Measurements from ENCODE around the gene GALR3.
"Not testable (repeated sequence)": the region's sequence is repeated elsewhere in the genome, so short reads cannot be mapped to it uniquely, and the experiment has no call there.

The GALR3 gene, protein sequence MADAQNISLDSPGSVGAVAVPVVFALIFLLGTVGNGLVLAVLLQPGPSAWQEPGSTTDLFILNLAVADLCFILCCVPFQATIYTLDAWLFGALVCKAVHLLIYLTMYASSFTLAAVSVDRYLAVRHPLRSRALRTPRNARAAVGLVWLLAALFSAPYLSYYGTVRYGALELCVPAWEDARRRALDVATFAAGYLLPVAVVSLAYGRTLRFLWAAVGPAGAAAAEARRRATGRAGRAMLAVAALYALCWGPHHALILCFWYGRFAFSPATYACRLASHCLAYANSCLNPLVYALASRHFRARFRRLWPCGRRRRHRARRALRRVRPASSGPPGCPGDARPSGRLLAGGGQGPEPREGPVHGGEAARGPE

DNA sequence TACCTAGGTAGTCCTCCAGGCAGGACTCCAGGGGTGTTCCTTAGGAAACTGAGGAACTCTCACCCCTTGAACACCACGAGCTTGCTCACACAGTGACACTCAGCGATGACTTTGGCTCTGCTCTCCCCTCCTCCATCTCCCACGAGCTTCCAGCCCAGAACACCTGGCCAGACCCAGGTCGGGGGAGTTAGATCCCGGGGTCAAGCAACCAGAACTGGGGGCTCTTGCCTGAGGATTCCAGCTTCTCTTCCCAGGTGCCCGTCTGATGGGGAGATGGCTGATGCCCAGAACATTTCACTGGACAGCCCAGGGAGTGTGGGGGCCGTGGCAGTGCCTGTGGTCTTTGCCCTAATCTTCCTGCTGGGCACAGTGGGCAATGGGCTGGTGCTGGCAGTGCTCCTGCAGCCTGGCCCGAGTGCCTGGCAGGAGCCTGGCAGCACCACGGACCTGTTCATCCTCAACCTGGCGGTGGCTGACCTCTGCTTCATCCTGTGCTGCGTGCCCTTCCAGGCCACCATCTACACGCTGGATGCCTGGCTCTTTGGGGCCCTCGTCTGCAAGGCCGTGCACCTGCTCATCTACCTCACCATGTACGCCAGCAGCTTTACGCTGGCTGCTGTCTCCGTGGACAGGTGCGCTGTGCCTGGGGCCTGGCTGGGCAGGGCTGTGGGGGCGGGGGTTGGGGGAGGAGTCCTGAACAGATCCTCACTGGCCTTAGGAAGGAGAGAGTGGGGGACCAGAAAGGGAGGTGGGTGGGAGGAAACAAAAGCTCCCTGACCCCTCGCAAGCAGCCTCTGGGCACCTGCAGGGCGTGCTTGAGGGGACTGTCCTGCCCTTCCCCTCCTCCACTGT is at the start of gene GALR3:
Gene GALR3, plus strand, starts transcription at position 249 of the 852 bp plus-strand sequence. Its CDS starts 25 bp downstream, at position 274.
- DNase-seq: no peak

DNA sequence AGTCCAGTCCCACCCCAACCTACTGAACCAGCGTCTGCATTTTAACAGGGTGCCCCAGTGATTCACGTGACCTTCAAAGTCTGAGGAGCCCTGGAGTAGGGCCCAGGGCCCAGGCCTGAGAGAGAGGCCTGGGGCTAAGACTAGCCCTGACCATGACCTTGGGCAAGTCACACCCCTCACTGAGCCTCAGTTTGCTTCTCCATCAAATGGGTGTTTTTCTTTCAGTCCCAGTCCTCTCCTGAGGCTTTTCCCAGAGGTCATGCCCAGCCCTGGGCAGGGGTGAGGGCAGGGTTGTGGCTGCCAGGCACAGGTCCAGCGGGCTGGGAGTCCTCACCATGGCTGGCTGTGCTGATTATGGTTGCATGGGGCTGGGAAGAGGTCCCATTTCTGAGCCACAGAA is 48.5 kb upstream of the GALR3 start:
- DNase-seq: no peak

DNA sequence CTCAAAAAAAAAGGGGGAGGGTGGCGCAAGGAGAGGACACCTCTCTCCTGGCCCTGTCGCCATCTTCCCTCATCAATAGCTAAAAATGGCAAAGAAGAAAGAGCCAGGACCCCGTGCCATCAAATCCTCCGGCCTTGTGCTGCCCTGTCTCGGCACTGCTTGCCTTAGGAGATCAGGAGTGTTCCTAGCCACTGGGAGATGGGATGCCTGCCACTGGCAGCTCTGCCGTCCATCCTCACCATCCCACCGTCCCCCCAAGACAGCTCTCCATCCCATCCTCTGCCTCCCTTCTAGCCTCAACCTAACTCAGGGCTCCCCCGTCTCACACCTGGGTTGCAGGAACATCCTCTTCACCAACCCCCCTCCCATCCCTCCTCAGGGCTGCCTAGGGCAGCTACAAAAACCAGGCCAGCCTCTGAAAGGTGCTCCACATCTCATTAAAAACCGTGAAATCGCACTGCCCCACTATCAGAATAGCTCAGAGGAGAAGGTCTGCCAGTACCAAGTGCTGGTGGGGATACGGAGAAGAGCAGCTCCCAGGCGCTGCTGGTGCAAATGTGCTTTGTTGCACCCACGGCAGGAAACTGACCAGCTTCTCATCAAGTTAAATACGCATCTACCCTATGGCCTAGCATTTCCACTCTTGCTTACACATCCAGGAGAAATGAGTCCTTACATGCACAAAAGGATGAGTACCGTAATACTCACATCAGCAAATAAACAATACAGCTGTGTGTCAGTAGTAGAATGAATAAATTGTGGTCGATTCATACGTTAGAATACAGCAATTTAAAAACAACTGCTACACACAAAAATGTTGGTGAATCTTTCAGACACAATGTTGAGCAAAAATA is 47.2 kb upstream of the GALR3 start:
- no peak for DNase-seq

DNA sequence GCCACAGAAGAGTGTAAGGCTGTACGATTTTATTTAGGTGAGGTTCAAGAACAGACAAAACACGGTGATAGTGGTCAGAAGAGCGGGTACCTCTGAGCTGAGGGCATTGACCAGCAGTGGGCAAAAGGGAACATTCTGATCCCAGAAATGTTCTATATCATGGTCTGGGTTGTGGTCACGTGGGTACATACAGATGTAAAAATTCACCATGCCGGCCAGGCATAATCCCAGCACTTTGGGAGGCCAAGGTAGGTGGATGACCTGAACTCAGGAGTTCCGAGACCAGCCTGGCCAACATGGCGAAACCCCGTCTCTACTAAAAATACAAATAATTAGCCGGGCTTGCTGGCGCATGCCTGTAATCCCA is 46.6 kb upstream of the GALR3 start:
- DNase-seq: no peak

DNA sequence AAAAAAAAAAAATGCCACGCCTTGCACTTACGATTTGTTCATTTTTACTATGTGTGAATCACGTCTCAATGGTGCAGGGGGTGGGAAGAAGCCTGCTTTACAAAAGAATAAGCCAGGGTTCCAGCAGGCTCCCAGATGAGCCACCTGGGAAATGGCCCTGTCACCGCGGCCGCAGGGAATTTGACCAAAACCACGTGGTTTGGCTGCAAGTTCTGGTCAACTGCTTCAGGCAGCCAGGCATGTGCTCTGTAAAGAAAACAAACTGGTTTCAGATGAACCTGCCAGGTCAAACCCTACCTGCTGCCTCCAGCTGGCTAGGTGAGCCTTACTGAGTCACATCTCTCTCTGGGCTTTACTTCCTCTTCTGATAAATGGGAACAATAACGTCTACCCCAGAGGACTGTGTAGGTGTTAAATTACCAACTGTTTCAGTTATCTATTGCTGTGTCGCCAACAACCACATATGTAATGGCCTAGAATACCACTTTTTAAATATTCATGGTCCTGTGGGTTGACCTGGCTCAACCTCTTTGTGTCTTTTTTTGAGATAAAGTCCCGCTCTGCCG is 46.0 kb upstream of the GALR3 start:
- DNase-seq: peak; percentile 36

DNA sequence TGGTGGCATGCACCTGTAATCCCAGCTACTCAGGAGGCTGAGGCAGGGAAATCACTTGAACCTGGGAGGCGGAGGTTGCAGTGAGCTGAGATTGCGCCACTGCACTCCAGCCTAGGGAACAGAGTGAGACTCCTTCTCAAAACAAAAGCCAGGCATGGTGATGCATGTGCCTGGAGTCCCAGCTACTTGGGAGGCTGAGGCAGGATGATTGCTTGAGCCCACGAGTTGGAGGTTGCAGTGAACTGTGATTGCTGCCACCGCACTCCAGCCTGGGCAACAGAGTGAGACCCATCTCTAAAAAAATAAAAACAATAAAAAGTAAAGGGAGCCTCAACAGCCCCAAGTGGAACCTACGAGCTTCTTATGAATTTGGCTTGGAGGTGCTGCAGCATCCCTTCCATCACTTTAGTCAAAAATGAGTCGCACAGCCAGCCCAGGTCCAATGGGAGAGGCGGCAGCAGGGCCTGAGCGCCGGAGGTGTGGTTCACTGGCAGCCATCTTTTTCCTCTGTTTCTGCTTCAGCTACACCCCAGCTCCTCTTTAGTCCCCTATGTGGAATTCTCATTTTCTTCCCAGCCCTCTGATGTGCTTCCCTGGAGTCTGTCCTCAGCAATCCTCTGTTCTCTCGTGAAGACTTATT is 44.7 kb upstream of the GALR3 start:
- DNase-seq: no peak

DNA sequence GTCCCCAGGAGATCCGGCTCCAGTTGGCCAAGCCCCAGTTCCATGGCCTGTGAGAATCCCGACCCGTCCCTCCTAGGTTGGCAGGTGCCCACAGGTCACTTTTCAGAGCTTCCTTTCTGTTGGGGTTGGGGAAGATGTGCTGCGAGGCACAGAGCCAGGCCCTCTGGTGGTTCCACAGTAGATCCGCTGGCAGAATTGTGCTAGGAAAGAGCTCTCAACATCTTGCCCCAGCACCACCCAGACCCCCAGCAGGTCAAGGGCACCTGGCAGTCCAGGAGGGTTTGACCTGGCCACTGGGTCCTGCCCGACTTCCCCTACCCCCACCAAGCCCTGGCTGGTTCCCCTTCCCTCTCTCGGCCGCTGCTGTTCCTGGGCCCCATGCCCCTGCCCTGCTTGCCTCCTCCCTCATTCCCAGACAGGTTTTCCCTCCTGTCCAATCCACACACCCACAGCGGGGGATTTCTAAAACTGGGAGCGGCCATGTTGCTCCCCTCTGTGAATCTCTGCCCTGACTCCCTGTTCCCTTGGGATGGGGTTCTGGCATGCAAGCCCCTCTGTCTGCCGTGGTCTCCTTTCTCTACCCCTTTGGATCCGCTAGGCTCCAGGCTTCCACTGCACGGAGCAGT is 41.6 kb upstream of the GALR3 start:
- no peak for DNase-seq

DNA sequence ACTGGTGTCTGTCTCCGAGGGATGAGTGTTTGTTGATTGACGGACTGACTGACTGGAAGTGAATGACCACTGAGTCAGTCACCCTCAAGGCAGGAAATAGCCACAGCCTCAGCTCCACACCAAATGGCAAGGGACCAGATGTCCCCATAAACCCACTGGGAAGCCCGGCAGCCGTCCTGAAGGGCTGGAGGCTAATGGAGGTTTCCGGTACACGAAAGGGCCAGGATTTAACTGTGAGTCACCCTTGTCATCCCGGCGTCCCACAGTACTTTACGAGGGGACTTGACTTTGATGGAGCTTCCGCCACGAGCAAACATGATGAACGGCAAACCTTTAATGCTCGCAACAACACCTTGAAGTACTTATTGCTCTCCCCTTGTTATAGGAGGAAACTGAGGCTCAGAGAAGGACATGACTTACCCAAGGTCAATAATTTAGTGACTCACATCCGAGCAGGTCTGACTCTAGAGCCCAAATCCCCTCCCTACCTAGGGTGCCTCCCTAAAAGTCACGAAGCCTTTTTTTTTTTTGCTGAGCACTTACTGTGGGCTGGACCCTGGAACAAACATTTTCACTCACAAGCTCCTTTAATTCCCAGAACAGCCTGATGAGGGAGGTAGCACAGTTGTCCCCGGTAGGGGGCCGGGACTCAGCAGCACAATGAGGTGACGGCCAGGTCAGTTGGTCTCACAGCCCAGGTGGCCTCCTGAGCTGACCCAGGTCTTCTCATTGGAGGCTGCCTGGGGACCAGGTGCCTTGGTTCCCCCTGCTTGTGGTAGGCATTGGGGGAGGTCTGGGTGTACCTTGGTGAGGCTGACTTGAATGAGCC is 40.6 kb upstream of the GALR3 start:
- no peak for DNase-seq

DNA sequence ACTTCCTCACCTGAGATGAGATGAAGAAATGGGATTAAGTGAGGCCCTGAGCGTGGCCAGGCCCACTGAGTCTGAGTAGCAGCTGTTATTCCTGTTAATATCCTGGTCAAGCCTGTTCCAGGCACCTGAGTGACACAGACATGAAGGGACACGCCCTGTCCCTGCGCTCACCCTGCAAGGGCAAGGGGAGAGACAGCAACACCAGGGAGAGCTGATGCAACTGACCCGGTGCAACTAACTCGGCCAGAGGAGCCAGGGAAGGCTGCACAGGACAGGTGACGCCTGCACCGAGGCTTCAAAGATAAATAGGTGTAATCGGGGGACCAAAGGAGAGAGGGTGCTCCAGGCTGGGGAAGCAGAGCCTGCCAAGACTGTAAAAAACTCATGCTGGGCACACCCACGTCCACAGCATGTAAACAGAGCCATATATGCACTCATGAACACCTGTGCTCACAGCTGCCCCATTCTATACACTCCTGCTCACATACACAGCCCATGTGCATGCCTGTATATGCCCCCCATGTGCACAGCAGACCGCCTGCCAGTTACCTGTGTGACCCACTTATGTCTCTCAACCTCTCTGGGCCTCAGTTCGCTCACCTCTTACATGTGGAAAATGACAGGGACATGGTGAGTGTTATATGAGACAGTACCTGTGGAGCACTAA is 38.2 kb upstream of the GALR3 start:
- DNase-seq: no peak

DNA sequence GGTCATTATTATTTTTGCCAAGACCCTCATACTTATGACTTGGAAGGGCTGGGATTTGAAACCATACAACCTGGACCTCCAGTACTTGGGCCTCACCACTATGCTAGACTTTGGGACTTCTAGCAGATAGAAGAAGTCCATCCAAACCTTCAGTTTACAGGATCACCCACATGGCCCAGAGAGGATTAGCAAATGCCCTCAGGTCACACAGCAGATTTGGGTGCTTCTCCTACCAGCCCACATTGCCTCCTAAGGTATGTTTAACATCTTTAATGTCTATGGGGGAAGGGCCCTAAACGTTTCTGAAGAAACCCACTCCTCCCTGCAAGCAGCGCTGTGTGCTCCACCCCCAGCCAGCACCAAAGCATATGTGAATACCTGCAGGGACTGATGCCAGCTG is 32.9 kb upstream of the GALR3 start:
- DNase-seq: no peak

DNA sequence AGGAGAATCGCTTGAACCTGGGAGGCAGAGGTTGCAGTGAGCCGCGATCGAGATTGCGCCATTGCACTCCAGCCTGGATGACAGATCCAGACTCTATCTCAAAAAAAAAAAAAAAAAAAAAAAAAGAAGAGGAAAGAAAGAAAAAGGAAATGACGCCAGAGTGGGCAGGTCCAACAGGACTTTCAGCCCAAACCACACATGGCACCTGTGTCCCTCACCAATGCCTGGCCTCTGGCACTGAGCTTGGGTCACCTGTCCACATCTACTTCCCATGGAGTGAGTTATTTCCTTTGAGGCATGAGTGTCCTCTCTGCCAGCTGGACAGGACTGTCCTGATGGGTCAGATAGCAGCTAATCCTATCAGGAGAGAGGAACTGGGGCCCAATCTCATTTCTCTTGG is 30.7 kb upstream of the GALR3 start:
- DNase-seq: no peak

DNA sequence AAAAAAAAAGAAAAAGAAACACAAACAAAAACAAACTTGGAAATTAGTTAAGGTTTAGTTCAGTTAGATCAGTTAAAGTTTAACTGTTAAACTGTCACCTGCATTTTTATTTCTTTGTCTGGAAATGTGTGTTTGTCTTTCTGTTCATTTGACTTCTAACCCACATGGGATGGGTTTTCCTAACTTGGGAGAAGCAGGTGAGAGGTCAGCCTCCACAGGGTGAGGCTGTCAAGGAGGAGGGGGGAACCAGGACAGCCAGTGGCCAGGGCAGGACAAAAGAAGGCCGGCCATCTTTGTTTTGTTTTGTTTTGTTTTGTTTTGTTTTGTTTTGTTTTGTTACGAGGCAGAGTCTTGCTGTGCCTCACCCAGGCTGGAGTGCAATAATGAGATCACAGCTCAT is 28.8 kb upstream of the GALR3 start:
- DNase-seq: no peak

DNA sequence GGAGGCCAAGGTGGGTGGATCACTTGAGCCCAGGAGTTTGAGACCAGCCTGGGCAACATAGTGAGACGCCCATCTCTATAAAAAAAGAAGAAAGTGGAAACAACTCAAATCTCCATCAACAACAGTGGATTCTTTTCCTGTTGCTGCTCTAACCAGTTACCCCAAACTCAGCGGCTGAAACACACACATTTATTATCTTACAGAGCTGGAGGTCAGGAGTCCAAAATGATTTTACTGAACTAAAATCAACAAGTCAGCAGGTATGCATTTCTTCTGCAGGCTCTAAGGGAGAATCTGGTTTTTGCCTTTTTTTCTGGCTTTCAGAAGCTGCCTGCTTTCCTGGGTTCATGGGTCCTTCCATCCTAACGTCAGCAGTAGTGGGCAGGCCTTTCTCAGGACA is 27.1 kb upstream of the GALR3 start:
- no peak for DNase-seq

DNA sequence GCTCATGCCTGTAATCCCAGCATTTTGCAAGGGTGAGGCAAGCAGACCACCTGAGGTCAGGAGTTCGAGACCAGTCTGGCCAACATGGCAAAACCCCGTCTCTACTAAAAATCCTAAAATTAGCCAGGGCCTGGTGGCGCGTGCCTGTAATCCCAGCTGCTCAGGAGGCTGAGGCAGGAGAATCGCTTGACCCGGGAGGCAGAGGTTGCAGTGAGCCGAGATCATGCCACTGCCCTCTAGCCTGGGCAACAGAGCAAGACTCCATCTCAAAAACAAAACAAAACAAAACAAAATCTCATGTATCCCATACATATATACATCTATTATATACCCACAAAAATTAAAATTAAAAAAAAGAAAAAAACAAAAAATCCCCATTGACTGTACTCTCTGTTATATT is 25.9 kb upstream of the GALR3 start:
- not testable (repeated sequence) for DNase-seq

DNA sequence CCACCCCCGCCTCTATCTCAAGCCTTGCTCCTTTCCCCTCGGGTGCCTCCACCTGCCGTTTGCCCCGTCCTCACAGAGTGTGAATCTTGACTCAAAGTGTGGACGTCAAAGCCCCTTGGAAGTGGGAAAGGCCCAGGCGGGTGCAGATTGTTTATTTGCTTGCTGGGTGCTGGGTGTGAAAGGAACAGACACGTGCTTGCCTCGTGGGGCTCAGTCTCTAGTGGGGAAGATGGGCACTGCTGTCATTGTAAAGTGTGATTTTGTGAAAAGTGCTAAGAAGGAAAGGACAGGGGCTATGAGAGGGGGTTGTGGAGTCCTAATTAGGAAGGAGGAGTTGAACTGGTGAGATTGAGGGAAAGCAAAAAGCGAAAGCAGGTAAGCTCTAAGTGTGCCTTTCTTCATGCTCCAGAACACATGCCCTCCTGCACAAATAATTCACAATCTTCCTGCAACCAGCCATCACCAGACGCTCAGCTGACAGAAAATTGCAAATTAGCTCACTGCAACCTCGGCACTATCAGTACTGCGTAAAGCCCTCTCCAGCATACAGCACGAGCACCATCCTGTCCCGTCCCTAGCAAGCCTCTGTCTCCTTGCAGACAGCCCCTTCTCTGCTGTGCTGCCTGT is 25.2 kb upstream of the GALR3 start:
- DNase-seq: no peak

DNA sequence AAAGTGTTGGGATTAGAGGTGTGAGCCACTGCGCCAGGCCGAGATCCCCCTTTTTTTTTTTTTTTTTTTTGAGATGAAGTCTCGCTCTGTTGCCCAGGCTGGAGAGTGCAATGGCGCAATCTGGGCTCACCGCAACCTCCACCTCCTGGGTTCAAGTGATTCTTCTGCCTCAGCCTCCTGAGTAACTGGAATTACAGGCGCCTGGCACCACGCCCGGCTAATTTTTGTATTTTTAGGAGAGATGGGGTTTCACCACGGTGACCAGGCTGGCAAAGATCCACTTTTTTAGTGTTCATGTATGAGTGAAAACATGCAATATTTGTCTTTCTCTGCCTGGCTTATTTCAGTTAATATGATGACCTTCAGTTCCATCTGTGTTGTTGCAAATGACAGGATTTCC is 23.2 kb upstream of the GALR3 start:
- DNase-seq: not testable (repeated sequence)

DNA sequence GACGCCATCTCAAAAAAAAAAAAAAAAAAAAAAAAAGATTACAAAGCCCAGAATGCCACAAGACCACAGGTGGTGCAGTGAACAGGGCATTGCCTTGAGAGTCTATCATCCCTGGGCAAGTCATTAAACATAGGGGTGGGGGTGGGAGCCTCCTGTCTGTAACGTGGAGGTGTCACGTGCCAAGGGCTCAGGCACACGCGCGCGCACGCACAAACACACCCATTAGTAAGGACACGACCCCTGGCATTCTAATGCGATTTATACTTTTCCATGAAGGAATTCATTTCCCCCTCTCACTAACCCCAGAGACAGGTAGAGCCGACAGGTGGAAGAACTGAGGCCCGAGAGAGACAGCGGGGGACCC is 21.3 kb upstream of the GALR3 start:
- DNase-seq: no peak

DNA sequence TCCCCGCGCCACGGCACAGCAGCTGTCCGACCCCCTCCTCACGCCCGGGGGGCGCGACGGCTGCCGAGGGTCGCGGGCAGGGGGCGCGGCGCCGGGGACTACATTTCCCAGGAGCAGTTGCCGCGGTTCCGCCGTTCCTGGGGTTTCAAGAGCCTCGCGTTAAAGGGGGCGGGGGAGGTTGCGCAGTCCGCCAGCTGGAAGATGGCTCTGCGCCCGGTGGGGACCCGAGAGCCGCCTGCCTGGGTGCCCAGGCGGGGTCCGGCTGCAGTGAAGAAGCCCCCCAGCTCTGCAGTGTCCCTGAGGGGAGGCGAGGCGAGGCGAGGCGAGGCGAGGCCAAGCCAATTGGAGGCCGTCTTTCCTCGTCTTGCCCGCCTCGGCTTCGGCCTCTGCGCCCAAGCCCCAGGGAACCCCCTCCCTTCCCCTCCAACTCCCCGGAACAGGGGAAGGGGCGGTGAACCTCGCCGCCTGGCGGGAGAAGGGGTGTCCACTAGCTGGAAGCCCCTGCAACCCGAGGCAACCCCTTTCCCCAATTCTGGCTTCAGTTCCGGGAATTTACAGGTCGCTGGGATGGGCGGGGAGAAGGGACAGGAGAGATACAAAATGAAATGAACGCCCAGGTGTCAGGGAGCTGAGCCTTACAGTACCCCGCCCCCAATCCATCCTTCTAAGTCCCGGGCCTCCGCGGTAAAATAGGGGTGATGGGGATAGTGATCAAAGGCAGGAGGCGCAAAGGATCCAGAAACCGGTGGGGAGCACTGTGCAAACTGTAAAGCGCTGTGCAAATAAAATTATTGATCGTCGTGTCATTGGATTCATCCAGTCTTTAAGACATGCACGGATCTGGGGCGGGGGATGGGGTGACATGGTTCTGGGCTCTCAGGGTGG is 20.6 kb upstream of the GALR3 start:
- DNase-seq: no peak

DNA sequence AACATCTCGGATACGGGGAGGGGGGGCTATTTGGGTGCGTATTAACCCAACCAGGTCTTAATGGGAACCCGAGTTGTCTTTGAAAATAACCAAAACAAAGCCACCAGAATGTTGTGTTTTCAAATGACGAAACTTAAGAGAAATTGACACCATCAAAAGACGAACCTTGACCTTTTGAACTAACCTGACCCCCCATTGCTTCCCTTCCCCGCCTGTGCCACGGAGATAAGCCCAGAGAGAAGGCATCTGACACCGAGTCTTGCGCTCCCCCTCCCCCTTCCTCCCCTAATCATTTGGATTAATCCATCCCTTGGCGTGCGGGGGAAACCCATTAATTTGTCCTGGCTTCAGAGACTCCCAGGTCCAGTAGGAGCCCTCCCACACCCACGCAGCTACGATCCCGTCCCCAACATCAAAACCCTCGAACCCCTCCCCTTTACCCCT is 20.0 kb upstream of the GALR3 start:
- DNase-seq: no peak

Measured in NCI-H2029 treated with DMSO at 0.1 percent for 48 hours (cell line).